Measurements from ENCODE around the gene ETV5. TPM values are rescaled to one million over a fixed set of nuclear protein-coding genes. Genes with fewer than 3 reads are reported as not detected.

Gene ETV5
- total RNA-seq, 4 donors from 2014 or later: 1.9 to 12.2 (median 4.0) TPM; not detected in 1

DNA sequence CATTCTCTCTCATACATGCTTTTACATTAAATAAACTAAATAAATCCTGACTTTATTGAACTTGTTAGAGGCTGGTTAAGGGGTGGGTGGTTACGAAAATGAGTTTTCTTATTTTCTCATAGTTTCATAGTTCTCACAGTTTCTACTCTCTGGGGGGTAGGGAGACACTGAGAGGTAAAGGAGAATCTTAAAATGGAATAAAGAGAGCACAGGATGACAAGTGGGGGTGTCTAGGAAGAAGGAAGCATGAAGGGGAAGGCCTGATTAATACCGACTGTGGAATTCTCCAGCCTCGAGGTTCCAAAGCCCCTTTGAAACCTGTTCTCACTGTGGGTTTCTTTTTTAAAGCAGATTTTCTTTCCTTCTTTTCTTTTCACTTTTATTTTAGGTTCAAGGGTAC, 104.7 kb downstream of the ETV5 start:
- Histone ChIP-seq H3K36me3 (no peaks in the 10 kb centered on the region), H3K9me3 (no peaks in the 10 kb centered on the region), H3K27me3 (peaks cover 6% of the 10 kb centered on the region), H3K4me3 (no peak overlapping the region), H3K27ac (no peak overlapping the region), H3K4me1 (no peaks in the 10 kb centered on the region)
- no peak for DNase-seq
- 62 to 77% methylated on average over 3 of the region's 3 CpGs for WGBS, 2 donors (ENCODE audit: low coverage in 1 of 2)
- TF ChIP-seq POLR2AphosphoS5 (IDR thresholded peaks at IDR 0.05) (no peak), POLR2A (IDR thresholded peaks at IDR 0.05) (no peak), EP300 (IDR thresholded peaks at IDR 0.05; ENCODE audit: low read depth) (no peak)
- TF ChIP-seq, protein P1, sequence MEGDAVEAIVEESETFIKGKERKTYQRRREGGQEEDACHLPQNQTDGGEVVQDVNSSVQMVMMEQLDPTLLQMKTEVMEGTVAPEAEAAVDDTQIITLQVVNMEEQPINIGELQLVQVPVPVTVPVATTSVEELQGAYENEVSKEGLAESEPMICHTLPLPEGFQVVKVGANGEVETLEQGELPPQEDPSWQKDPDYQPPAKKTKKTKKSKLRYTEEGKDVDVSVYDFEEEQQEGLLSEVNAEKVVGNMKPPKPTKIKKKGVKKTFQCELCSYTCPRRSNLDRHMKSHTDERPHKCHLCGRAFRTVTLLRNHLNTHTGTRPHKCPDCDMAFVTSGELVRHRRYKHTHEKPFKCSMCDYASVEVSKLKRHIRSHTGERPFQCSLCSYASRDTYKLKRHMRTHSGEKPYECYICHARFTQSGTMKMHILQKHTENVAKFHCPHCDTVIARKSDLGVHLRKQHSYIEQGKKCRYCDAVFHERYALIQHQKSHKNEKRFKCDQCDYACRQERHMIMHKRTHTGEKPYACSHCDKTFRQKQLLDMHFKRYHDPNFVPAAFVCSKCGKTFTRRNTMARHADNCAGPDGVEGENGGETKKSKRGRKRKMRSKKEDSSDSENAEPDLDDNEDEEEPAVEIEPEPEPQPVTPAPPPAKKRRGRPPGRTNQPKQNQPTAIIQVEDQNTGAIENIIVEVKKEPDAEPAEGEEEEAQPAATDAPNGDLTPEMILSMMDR (IDR thresholded peaks at IDR 0.05): no peak
- in situ Hi-C loops (cut with MboI; ENCODE audit: low pct_ligation_motif_present in 1 of 4, low pct_unique_long_range_greater_than_20kb in 1 of 4, low sequenced_read_pairs in 3 of 4): no loop called here
- intact Hi-C loops (cut with DNase I; ENCODE audit: low total_unique reads): no loop called here

DNA sequence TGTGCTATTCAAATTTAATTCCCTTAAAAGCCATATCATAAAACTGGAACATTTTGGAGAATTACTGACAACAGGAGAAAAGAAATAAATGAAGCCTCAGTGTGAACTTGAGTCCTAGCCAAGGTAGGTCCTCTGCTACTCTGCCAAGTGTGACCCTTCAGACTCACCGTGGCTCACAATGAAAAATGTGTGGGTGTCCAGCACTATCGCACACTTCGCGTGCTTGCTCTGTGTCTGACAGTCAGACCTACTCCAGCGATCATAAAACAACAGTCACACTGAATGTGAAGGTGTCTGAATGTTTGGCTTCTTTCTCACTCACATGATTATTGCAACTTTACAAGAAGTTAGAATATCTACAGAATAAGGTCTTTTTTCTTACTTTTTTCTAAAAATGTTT, 105.3 kb downstream of the ETV5 start:
- no peaks in the 10 kb centered on the region for H3K9me3 ChIP-seq
- peaks cover 6% of the 10 kb centered on the region for H3K27me3 ChIP-seq
- H3K36me3 ChIP-seq: no peaks in the 10 kb centered on the region
- in situ Hi-C loops (cut with MboI; ENCODE audit: low pct_ligation_motif_present in 1 of 4, low pct_unique_long_range_greater_than_20kb in 1 of 4, low sequenced_read_pairs in 3 of 4): no loop called here
- intact Hi-C loops (cut with DNase I; ENCODE audit: low total_unique reads): no loop called here
- no peak for TF ChIP-seq POLR2A (IDR thresholded peaks at IDR 0.05)
- WGBS, 2 donors (ENCODE audit: low coverage in 1 of 2): 45 to 73% methylated on average over 5 of the region's 5 CpGs
- no peaks in the 10 kb centered on the region for H3K4me1 ChIP-seq
- no peak overlapping the region for H3K27ac ChIP-seq
- H3K4me3 ChIP-seq: no peak overlapping the region
- no peak for DNase-seq

DNA sequence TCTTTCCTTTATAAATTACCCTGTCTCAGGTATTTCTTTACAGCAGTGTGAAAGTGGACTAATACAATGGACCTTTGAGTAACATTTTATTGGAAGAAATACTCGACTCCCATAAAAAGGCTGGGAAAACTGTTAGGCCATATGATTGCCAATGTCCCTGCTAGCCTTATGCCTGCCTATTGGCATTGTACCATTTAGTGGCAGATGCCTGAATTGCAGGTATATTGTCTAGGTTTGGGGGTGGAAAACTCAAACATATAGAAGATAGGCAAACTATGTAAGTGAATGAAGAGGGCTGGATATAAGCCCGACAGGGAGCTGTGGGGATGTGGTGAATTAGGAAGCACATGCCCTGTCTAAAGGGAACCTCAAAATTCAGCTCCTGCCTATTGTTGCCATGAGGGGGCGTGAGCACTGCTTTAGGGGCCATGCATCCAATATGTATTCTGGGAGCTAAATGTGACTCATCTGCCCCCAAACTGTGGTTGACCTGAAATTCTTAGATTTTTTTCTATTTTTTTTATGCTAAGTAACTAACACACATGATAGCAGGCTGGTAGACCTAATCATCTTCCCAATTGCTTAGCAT, 105.9 kb downstream of the ETV5 start:
- 30 to 33% methylated on average over 3 of the region's 3 CpGs for WGBS, 2 donors (ENCODE audit: low coverage in 1 of 2)
- Histone ChIP-seq H3K27me3 (peaks cover 6% of the 10 kb centered on the region), H3K36me3 (no peaks in the 10 kb centered on the region), H3K9me3 (no peaks in the 10 kb centered on the region), H3K27ac (no peak overlapping the region), H3K4me3 (no peak overlapping the region), H3K4me1 (no peaks in the 10 kb centered on the region)
- TF ChIP-seq, protein P1 (IDR thresholded peaks at IDR 0.05): peak in 2 of 5 experiments; percentile 22 to 28
- no peak for TF ChIP-seq EP300 (IDR thresholded peaks at IDR 0.05; ENCODE audit: low read depth)
- intact Hi-C loops (cut with DNase I; ENCODE audit: low total_unique reads) (no loop called here), in situ Hi-C loops (cut with MboI; ENCODE audit: low pct_ligation_motif_present in 1 of 4, low pct_unique_long_range_greater_than_20kb in 1 of 4, low sequenced_read_pairs in 3 of 4) (no loop called here)
- DNase-seq: no peak

DNA sequence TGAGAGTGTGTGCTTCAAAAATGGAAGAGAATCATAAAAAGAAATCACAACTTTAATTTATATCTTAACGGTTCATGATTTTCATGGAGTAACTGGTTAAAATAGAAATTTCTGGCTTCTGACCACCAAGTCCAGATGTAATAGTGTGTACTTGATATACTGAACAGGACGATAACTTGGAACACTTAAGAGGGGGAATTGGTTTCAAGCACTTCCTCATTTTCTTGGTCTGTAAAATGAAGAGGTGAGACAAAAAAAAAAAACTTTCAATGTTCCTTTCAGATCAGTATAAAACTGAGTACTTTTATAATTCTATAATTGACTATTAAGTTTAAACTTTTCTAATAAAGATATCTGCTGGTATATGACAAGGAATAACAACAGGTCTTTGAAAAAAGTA, 107.0 kb downstream of the ETV5 start:
- 39 to 66% methylated on average over 2 of the region's 2 CpGs for WGBS, 2 donors (ENCODE audit: low coverage in 1 of 2)
- Histone ChIP-seq H3K27ac (no peak overlapping the region), H3K36me3 (no peaks in the 10 kb centered on the region), H3K9me3 (no peaks in the 10 kb centered on the region), H3K4me3 (no peak overlapping the region), H3K27me3 (peaks cover 6% of the 10 kb centered on the region), H3K4me1 (no peaks in the 10 kb centered on the region)
- TF ChIP-seq, protein P1 (IDR thresholded peaks at IDR 0.05): no peak
- TF ChIP-seq POLR2A (IDR thresholded peaks at IDR 0.05): no peak
- TF ChIP-seq EP300 (IDR thresholded peaks at IDR 0.05; ENCODE audit: low read depth): no peak
- no peak for TF ChIP-seq POLR2AphosphoS5 (IDR thresholded peaks at IDR 0.05)
- no peak for DNase-seq
- intact Hi-C loops (cut with DNase I; ENCODE audit: low total_unique reads): no loop called here
- in situ Hi-C loops (cut with MboI; ENCODE audit: low pct_ligation_motif_present in 1 of 4, low pct_unique_long_range_greater_than_20kb in 1 of 4, low sequenced_read_pairs in 3 of 4): no loop called here

DNA sequence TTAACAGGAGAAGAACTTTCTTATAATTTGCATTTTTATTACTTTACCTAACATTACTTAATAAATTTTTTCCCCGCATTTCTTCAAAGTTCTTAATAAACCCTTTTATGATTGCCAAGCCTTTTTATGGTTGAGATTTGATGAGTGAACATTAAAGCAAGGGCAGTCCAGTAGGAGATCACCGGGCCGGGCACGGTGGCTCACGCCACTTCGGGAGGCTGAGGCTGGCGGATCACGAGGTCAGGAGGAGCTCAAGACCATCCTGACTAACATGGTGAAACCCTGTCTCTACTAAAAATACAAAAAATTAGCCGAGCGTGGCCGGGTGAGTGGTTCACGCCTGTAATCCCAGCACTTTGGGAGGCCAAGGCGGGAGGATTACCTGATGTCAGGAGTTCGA, 109.7 kb downstream of the ETV5 start:
- H3K27ac ChIP-seq: no peak overlapping the region
- no peak overlapping the region for H3K4me3 ChIP-seq
- H3K9me3 ChIP-seq: no peaks in the 10 kb centered on the region
- peaks cover 6% of the 10 kb centered on the region for H3K27me3 ChIP-seq
- H3K36me3 ChIP-seq: no peaks in the 10 kb centered on the region
- TF ChIP-seq POLR2AphosphoS5 (IDR thresholded peaks at IDR 0.05): no peak
- no peak for TF ChIP-seq EP300 (IDR thresholded peaks at IDR 0.05; ENCODE audit: low read depth)
- TF ChIP-seq, protein P1 (IDR thresholded peaks at IDR 0.05): no peak
- TF ChIP-seq POLR2A (IDR thresholded peaks at IDR 0.05): no peak
- DNase-seq: no peak
- no peaks in the 10 kb centered on the region for H3K4me1 ChIP-seq
- 87 to 89% methylated on average over 8 to 14 of the region's 14 CpGs for WGBS, 2 donors (ENCODE audit: low coverage in 1 of 2)
- in situ Hi-C loops (cut with MboI; ENCODE audit: low pct_ligation_motif_present in 1 of 4, low pct_unique_long_range_greater_than_20kb in 1 of 4, low sequenced_read_pairs in 3 of 4) (loop anchor here in 3 of 4 donors (25.0 kb wide), 4 partner anchors 238 to 813 kb away; partner anchors contain the start of genes CRYGS (in 1 of the 3) and RFC4 (in 1 of the 3)), intact Hi-C loops (cut with DNase I; ENCODE audit: low total_unique reads) (no loop called here)

All from transverse colon (tissue), 4 donors.